OCI-LY3 (cell line): Measurements from ENCODE around the gene HDHD3.

ENCODE experiments used
- CTCF ChIP-seq: fragments of 200-600, 300-600 bp; sonication (generic); IDR thresholded peaks from 2 replicates; pipeline ENCODE4 v1.5.1; 2014; ENCODE audit warnings: antibody characterized with exemption, low read length, low read depth
- EZH2phosphoT487 ChIP-seq: fragments of 200-600 bp; shearing (Covaris generic); IDR thresholded peaks from 2 replicates; pipeline ENCODE4 v1.6.1; 2018; ENCODE audit warnings: antibody characterized with exemption, mixed run types, low read depth

- no peak for TF ChIP-seq CTCF
- no peak for TF ChIP-seq EZH2phosphoT487
Observed at GRCh38 chr9:113352411-113352810, 24.4 kb downstream of the HDHD3 start.
